ENCODE data around the gene SCAPER. TPM values are rescaled to one million over a fixed set of nuclear protein-coding genes. Genes with fewer than 3 reads are reported as not detected.

Gene SCAPER
- total RNA-seq, 1 experiment from 2014 or later = 14.7 TPM

DNA sequence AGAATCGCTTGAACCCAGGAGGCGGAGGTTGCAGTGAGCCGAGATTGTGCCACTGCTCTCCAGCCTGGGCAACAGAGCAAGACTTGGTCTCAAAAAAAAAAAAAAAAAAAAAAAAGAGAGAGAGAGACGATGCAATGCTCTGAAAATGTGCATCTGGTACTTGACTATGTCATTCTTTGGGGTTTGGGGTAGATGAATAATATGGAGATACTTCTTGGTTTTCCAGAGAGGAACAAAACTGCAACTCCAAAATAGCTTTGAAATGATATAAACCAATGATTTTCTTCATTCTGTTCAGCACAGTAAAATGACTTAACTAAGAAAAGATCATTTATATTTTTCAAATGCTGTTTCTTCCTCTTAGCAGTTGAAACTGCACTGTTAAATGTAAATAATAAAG is 409.7 kb downstream of the SCAPER start:
- no peaks in the 10 kb centered on the region for H3K9me3 ChIP-seq (ENCODE audit: control insufficient read depth in 1 of 2, insufficient read depth in 1 of 2, low read depth in 1 of 2, low read length in 2 of 2)
- ChIA-PET CTCF (no interaction called here), POLR2A (interaction anchor here (0.7 kb wide), 1 partner anchor 35 kb away, joined by 3 read pairs; no protein-coding TSS in a partner anchor), RAD21 (ENCODE audit: low non-redundant PET in 1 of 2, low total read pairs in 2 of 2, uncharacterized antibody in 2 of 2, unreplicated experiment in 2 of 2) (interaction anchor here in 1 of 2 experiments (0.7 kb wide), 2 partner anchors 25 to 87 kb away, joined by 3 to 6 read pairs; no protein-coding TSS in a partner anchor)
- no peak overlapping the region for H2AFZ ChIP-seq (ENCODE audit: low read depth, low read length, poor library complexity, severe bottlenecking)
- no peak overlapping the region for H3K4me2 ChIP-seq (ENCODE audit: low read length)
- H3K4me3 ChIP-seq (replicated peaks in 1 of 2; ENCODE audit: low read depth in 1 of 2, low read length in 2 of 2) = no peak overlapping the region
- H4K20me1 ChIP-seq (ENCODE audit: insufficient read depth) = no peaks in the 10 kb centered on the region
- H3K9ac ChIP-seq (ENCODE audit: low read length) = no peak overlapping the region
- DNase-seq (ENCODE audit: low read depth, low spot score) (no peak), ATAC-seq (no peak)
- H3K27ac ChIP-seq (ENCODE audit: low read depth, low read length) = no peak overlapping the region
- no peaks in the 10 kb centered on the region for H3K36me3 ChIP-seq (ENCODE audit: control insufficient read depth in 1 of 2, insufficient read depth in 2 of 2, low read length in 2 of 2)
- intact Hi-C loops (cut with micrococcal nuclease) = no loop called here
- H3K27me3 ChIP-seq (ENCODE audit: insufficient read depth, low read length) = no peaks in the 10 kb centered on the region
- no peaks in the 10 kb centered on the region for H3K79me2 ChIP-seq (ENCODE audit: insufficient read depth, low read length)
- no peaks in the 10 kb centered on the region for H3K4me1 ChIP-seq (ENCODE audit: control insufficient read depth in 1 of 2, insufficient read depth in 2 of 2, low read length in 2 of 2)
- H3K9me2 ChIP-seq (ENCODE audit: insufficient read depth) = no peaks in the 10 kb centered on the region
- no TSS peak for BruUV-seq (replicated peaks)
- TF ChIP-seq EZH2phosphoT487 (IDR thresholded peaks at IDR 0.05; ENCODE audit: borderline replicate concordance) (no peak), JUND (IDR thresholded peaks at IDR 0.05) (no peak), ZNF274 (IDR thresholded peaks at IDR 0.05; ENCODE audit: low read depth, low read length) (no peak), CBX3 (IDR thresholded peaks at IDR 0.05; ENCODE audit: low read depth) (no peak)
- TF ChIP-seq, protein P1, sequence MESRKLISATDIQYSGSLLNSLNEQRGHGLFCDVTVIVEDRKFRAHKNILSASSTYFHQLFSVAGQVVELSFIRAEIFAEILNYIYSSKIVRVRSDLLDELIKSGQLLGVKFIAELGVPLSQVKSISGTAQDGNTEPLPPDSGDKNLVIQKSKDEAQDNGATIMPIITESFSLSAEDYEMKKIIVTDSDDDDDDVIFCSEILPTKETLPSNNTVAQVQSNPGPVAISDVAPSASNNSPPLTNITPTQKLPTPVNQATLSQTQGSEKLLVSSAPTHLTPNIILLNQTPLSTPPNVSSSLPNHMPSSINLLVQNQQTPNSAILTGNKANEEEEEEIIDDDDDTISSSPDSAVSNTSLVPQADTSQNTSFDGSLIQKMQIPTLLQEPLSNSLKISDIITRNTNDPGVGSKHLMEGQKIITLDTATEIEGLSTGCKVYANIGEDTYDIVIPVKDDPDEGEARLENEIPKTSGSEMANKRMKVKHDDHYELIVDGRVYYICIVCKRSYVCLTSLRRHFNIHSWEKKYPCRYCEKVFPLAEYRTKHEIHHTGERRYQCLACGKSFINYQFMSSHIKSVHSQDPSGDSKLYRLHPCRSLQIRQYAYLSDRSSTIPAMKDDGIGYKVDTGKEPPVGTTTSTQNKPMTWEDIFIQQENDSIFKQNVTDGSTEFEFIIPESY (IDR thresholded peaks at IDR 0.05; ENCODE audit: extremely low read depth, insufficient replicate concordance, low read length) = no peak
- TF ChIP-seq, protein P2, sequence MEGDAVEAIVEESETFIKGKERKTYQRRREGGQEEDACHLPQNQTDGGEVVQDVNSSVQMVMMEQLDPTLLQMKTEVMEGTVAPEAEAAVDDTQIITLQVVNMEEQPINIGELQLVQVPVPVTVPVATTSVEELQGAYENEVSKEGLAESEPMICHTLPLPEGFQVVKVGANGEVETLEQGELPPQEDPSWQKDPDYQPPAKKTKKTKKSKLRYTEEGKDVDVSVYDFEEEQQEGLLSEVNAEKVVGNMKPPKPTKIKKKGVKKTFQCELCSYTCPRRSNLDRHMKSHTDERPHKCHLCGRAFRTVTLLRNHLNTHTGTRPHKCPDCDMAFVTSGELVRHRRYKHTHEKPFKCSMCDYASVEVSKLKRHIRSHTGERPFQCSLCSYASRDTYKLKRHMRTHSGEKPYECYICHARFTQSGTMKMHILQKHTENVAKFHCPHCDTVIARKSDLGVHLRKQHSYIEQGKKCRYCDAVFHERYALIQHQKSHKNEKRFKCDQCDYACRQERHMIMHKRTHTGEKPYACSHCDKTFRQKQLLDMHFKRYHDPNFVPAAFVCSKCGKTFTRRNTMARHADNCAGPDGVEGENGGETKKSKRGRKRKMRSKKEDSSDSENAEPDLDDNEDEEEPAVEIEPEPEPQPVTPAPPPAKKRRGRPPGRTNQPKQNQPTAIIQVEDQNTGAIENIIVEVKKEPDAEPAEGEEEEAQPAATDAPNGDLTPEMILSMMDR (IDR thresholded peaks at IDR 0.05 in 2 of 3, conservative IDR thresholded peaks at IDR 0.05 in 1 of 3; ENCODE audit: borderline replicate concordance in 1 of 3, insufficient read depth in 1 of 3, low read depth in 2 of 3, low read length in 2 of 3) = no peak

All from HCT116 (cell line).